ENCODE measurements around the gene ADAM8.

DNA sequence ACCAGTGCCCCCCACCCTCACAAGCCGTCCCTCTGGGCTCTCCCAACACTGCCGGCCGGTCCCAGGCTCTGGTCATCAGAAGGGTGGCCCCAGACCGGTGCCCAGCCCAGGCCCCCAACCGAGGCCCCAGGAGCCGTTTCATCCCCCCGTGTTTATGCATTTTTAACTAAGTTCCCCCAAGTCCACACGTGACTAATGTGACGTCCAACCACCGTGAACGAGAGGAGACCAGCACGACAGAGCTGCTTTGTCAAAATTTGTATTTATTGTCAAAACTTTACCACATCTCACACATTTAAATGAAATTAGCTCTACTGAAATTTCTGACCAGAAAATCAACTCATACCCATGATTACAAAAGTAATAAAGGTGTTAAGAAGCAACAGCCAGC, 30.4 kb downstream of the ADAM8 start:
- TF ChIP-seq CTCF (conservative IDR thresholded peaks at IDR 0.05; ENCODE audit: low read depth, low read length): no peak
- TF ChIP-seq RAD21 (IDR thresholded peaks at IDR 0.05; ENCODE audit: low read length): no peak
- no peak for TF ChIP-seq CHD1 (IDR thresholded peaks at IDR 0.05; ENCODE audit: low read depth, low read length)
- TF ChIP-seq MAFK (IDR thresholded peaks at IDR 0.05; ENCODE audit: low read depth, low read length): no peak
- TF ChIP-seq BHLHE40 (IDR thresholded peaks at IDR 0.05; ENCODE audit: low read depth, low read length): no peak
- TF ChIP-seq CEBPB (IDR thresholded peaks at IDR 0.05; ENCODE audit: low read depth, low read length): no peak
- TF ChIP-seq POLR2A (IDR thresholded peaks at IDR 0.05; ENCODE audit: low read depth, low read length): no peak
